Measurements from ENCODE around the gene INPP4A.

The INPP4A gene

GRCh38 chr2:98552499-98553179 is 108.0 kb downstream of the INPP4A start:
- no peak overlapping the region for H3K4me3 ChIP-seq (ENCODE audit: low read depth, low read length)
- TF ChIP-seq, protein P1, sequence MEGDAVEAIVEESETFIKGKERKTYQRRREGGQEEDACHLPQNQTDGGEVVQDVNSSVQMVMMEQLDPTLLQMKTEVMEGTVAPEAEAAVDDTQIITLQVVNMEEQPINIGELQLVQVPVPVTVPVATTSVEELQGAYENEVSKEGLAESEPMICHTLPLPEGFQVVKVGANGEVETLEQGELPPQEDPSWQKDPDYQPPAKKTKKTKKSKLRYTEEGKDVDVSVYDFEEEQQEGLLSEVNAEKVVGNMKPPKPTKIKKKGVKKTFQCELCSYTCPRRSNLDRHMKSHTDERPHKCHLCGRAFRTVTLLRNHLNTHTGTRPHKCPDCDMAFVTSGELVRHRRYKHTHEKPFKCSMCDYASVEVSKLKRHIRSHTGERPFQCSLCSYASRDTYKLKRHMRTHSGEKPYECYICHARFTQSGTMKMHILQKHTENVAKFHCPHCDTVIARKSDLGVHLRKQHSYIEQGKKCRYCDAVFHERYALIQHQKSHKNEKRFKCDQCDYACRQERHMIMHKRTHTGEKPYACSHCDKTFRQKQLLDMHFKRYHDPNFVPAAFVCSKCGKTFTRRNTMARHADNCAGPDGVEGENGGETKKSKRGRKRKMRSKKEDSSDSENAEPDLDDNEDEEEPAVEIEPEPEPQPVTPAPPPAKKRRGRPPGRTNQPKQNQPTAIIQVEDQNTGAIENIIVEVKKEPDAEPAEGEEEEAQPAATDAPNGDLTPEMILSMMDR (IDR thresholded peaks at IDR 0.05; ENCODE audit: low read depth, low read length): no peak

- H3K4me3 ChIP-seq (ENCODE audit: low read depth, low read length): no peak overlapping the region
- TF ChIP-seq, protein P1 (IDR thresholded peaks at IDR 0.05; ENCODE audit: low read depth, low read length): no peak
These were observed 109.6 kb downstream of the INPP4A start for GRCh38 chr2:98554116-98554861.

GRCh38 chr2:98555696-98556095 is 111.0 kb downstream of the INPP4A start:
- H3K4me3 ChIP-seq (ENCODE audit: low read depth, low read length): no peak overlapping the region
- TF ChIP-seq, protein P1 (IDR thresholded peaks at IDR 0.05; ENCODE audit: low read depth, low read length): no peak

GRCh38 chr2:98556344-98557033 is 111.8 kb downstream of the INPP4A start:
- TF ChIP-seq, protein P1 (IDR thresholded peaks at IDR 0.05; ENCODE audit: low read depth, low read length): no peak
- H3K4me3 ChIP-seq (ENCODE audit: low read depth, low read length): no peak overlapping the region

- no peak overlapping the region for H3K4me3 ChIP-seq (ENCODE audit: low read depth, low read length)
- TF ChIP-seq, protein P1 (IDR thresholded peaks at IDR 0.05; ENCODE audit: low read depth, low read length): no peak
These were observed 114.3 kb downstream of the INPP4A start for GRCh38 chr2:98558852-98559530.

DNA sequence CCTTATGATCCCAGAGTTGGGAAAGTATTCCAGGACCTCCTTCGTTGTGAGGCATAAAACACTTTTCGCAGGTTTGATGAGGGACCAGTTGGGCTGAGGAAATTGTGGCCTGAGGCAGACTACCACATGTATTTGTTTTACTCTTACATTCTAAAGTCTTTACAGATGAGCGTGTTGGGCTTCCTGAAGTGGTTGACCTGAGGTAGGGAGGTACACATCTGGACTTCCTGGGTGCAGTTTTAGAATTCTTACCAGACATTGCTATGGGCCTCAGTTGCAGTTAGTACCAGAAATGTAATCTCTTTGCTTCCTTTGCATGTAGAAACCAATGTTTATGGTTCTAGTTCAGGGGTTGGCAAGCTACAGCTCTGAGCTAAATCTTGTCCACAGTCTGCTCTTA is 114.9 kb downstream of the INPP4A start:
- no peak overlapping the region for H3K4me3 ChIP-seq (ENCODE audit: low read depth, low read length)
- TF ChIP-seq, protein P1 (IDR thresholded peaks at IDR 0.05; ENCODE audit: low read depth, low read length): no peak

Data from WI38 (cell line).